Neural cell (in vitro differentiated cells): ENCODE data around the gene DISP2. TPM values are rescaled to one million over a fixed set of nuclear protein-coding genes. Genes with fewer than 3 reads are reported as not detected.

Source experiments
- H2AFZ ChIP-seq: fragments of 200-600, 300-800 bp; sonication (generic), shearing (Covaris generic); 2 replicates; pipeline ENCODE4 v1.6.0; 2014; ENCODE audit warnings: low read depth, mild to moderate bottlenecking, antibody characterized with exemption, low read length, moderate library complexity
- H3F3A ChIP-seq: fragments of 200-600 bp; shearing (Covaris generic); 2 replicates; pipeline ENCODE4 v1.6.1; 2016; ENCODE audit warnings: mild to moderate bottlenecking, moderate library complexity, mixed read lengths, antibody characterized with exemption, low read length; ENCODE audit not compliant: insufficient read depth, poor library complexity, severe bottlenecking
- H3K27ac ChIP-seq: fragments of 200-600, 300-800 bp; sonication (generic), shearing (Covaris generic); 2 replicates; pipeline ENCODE4 v1.5.1; 2014; ENCODE audit warnings: mild to moderate bottlenecking, low read length, moderate library complexity
- H3K27me3 ChIP-seq: fragments of 300-800, 200-600 bp; sonication (generic), shearing (Covaris generic); 2 replicates; pipeline ENCODE4 v1.6.0; 2014; ENCODE audit warnings: mild to moderate bottlenecking, low read depth, low read length, moderate library complexity; ENCODE audit not compliant: insufficient read depth
- H3K36me3 ChIP-seq: fragments of 300-800, 200-600 bp; sonication (generic), shearing (Covaris generic); 2 replicates; pipeline ENCODE4 v1.5.1; 2014; ENCODE audit warnings: mild to moderate bottlenecking, antibody characterized with exemption, low read length, moderate library complexity; ENCODE audit not compliant: insufficient read depth
- H3K4me2 ChIP-seq: fragments of 300-800, 200-600 bp; sonication (generic), shearing (Covaris generic); 2 replicates; pipeline ENCODE4 v1.6.0; 2014; ENCODE audit warnings: mild to moderate bottlenecking, low read length
- H3K4me3 ChIP-seq: fragments of 300-800, 200-600 bp; sonication (generic), shearing (Covaris generic); 2 replicates; pipeline ENCODE4 v1.5.1; 2014; ENCODE audit warnings: mild to moderate bottlenecking, low read length, moderate library complexity
- H3K79me2 ChIP-seq: fragments of 200-600 bp; shearing (Covaris generic); replicated peaks from 2 replicates; pipeline ENCODE4 v1.6.0; 2014; ENCODE audit warnings: mild to moderate bottlenecking, low read length, moderate library complexity; ENCODE audit not compliant: insufficient read depth
- H3K9ac ChIP-seq: fragments of 300-800, 200-600 bp; sonication (generic), shearing (Covaris generic); 2 replicates; pipeline ENCODE4 v1.6.1; 2016; ENCODE audit warnings: mild to moderate bottlenecking, low read length, mixed read lengths
- H3K9me2 ChIP-seq: fragments of 200-600 bp; shearing (Covaris generic); 2 replicates; pipeline ENCODE4 v1.6.1; 2016; ENCODE audit warnings: mild to moderate bottlenecking, low read length, mixed read lengths; ENCODE audit not compliant: insufficient read depth
- H3K9me3 ChIP-seq: fragments of 200-600, 300-800 bp; sonication (generic), shearing (Covaris generic); 2 replicates; pipeline ENCODE4 v1.6.1; 2016; ENCODE audit warnings: mild to moderate bottlenecking, mixed run types, low read length, moderate library complexity, mixed read lengths
- H4K20me1 ChIP-seq: fragments of 200-600 bp; shearing (Covaris generic); 2 replicates; pipeline ENCODE4 v1.6.1; 2016; ENCODE audit warnings: mild to moderate bottlenecking, mixed run types; ENCODE audit not compliant: insufficient read depth
- CTCF ChIP-seq: fragments of 450-650 bp; IDR thresholded peaks from 2 replicates; pipeline ENCODE4 v1.5.1; 2014; ENCODE audit warnings: antibody characterized with exemption, mild to moderate bottlenecking, moderate library complexity; ENCODE audit not compliant: poor library complexity, severe bottlenecking
- EP300 ChIP-seq: fragments of 450-650 bp; conservative IDR thresholded peaks from 2 replicates; pipeline ENCODE4 v1.6.1; 2014; ENCODE audit warnings: antibody characterized with exemption, mild to moderate bottlenecking, moderate library complexity; ENCODE audit not compliant: poor library complexity, severe bottlenecking
- EZH2 ChIP-seq: fragments of 200-600, 300-800 bp; shearing (Covaris generic), sonication (generic); IDR thresholded peaks from 2 replicates; pipeline ENCODE4 v1.6.1; 2014; ENCODE audit warnings: antibody characterized with exemption, low read length, borderline replicate concordance, mild to moderate bottlenecking; ENCODE audit not compliant: insufficient read depth, poor library complexity, severe bottlenecking
- MXI1 ChIP-seq: fragments of 450-650 bp; conservative IDR thresholded peaks from 2 replicates; pipeline ENCODE4 v1.6.1; 2014; ENCODE audit warnings: antibody characterized with exemption, mild to moderate bottlenecking; ENCODE audit not compliant: poor library complexity, severe bottlenecking
- POLR2AphosphoS5 ChIP-seq: IDR thresholded peaks from 2 replicates; pipeline ENCODE4 v1.6.1; 2012
- RAD21 ChIP-seq: fragments of 450-650 bp; conservative IDR thresholded peaks from 2 replicates; pipeline ENCODE4 v1.6.1; 2014; ENCODE audit warnings: antibody characterized with exemption, mild to moderate bottlenecking, moderate library complexity
- REST ChIP-seq: IDR thresholded peaks from 2 replicates; pipeline ENCODE4 v1.6.1; 2012; ENCODE audit warnings: borderline replicate concordance
- SMC3 ChIP-seq: fragments of 450-650 bp; conservative IDR thresholded peaks from 2 replicates; pipeline ENCODE4 v1.6.1; 2014; ENCODE audit warnings: antibody characterized with exemption, mild to moderate bottlenecking, moderate library complexity; ENCODE audit not compliant: poor library complexity
- TAF1 ChIP-seq: IDR thresholded peaks from 2 replicates; pipeline ENCODE4 v1.6.1; 2012; ENCODE audit warnings: low read depth
- polyA plus RNA-seq: library from polyadenylated mRNA; depleted of rRNA; stranded (reverse); fragments of >200 nt; gene quantifications from 2 replicates; pipeline ENCODE4 v1.2.3, GENCODE V29; 2014

Gene DISP2
- polyA plus RNA-seq, 1 donor from 2014 or later, result 26.0 TPM

GRCh38 chr15:40380636-40381035, 22.6 kb downstream of the DISP2 start:
- Histone ChIP-seq H3F3A (no peaks in the 10 kb centered on the region), H2AFZ (no peak overlapping the region), H3K4me2 (no peak overlapping the region)

GRCh38 chr15:40381818-40382529, 24.0 kb downstream of the DISP2 start:
- H3K4me2 ChIP-seq, result no peak overlapping the region
- H3K27me3 ChIP-seq, result no peaks in the 10 kb centered on the region
- H3K4me3 ChIP-seq, result no peak overlapping the region
- H3F3A ChIP-seq, result no peaks in the 10 kb centered on the region
- no peaks in the 10 kb centered on the region for H4K20me1 ChIP-seq
- no peaks in the 10 kb centered on the region for H3K36me3 ChIP-seq
- TF ChIP-seq EZH2 (no peak), CTCF (no peak), POLR2AphosphoS5 (no peak), TAF1 (no peak), SMC3 (no peak)
- H3K9me3 ChIP-seq, result no peaks in the 10 kb centered on the region
- no peaks in the 10 kb centered on the region for H3K9me2 ChIP-seq
- H2AFZ ChIP-seq, result peak overlapping the region; percentile 93
- peaks cover 15% of the 10 kb centered on the region for H3K79me2 ChIP-seq
- no peak overlapping the region for H3K27ac ChIP-seq
- H3K9ac ChIP-seq, result no peak overlapping the region

More at GRCh38 chr15:40380636-40381035, 22.6 kb downstream of the DISP2 start:
- Histone ChIP-seq H3K9ac (no peak overlapping the region), H3K79me2 (peaks cover 15% of the 10 kb centered on the region), H3K27ac (no peak overlapping the region), H3K4me3 (no peak overlapping the region), H4K20me1 (no peaks in the 10 kb centered on the region), H3K9me2 (no peaks in the 10 kb centered on the region), H3K36me3 (no peaks in the 10 kb centered on the region), H3K9me3 (no peaks in the 10 kb centered on the region), H3K27me3 (no peaks in the 10 kb centered on the region)
- no peak for TF ChIP-seq EZH2
- TF ChIP-seq CTCF, result no peak
- TF ChIP-seq EP300, result no peak
- TF ChIP-seq REST, result no peak
- no peak for TF ChIP-seq SMC3
- TF ChIP-seq MXI1, result no peak
- TF ChIP-seq POLR2AphosphoS5, result no peak
- no peak for TF ChIP-seq RAD21
- TF ChIP-seq TAF1, result no peak
